Inflammatory macrophage (primary cell): ENCODE measurements around the gene SORBS2.

Experiments used
- DNase-seq, 2 donors: peaks; one replicate each; pipeline ENCODE4 v3.0.0-alpha.2; 2020 to 2022

The SORBS2 gene

DNA sequence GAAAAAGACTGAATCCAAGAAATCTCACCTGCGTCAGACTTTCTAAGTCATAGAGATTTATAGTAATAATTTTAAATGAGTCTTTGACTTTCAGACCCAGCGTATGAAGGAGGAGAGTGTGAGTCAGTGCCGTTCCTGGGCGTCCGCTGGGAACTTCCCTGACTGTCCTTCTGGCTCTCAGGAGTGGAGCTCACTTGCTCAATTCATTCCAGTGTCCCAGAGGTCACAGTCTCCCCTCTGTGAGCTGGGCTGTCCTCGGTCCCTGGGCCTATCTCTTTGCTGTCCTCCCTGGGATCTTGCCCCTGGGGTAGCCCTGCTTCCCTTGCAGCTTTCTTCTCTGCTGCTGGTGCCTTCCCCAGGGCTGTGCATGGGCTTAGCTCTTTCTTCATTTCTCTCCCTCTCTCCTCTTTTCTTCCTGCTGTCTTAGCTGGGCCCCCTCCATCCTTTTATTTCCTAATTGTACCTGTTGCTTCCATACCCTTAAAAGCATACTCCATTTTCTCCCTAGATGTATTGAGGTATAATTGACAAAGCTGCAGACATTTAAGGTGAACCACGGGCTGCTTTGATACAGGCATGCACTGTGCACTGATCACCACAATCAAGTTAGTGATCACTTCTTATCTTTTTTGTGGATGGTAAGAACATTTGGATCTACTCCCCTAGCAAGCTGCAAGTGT, 11.6 kb downstream of the SORBS2 start:
- no peak for DNase-seq

DNA sequence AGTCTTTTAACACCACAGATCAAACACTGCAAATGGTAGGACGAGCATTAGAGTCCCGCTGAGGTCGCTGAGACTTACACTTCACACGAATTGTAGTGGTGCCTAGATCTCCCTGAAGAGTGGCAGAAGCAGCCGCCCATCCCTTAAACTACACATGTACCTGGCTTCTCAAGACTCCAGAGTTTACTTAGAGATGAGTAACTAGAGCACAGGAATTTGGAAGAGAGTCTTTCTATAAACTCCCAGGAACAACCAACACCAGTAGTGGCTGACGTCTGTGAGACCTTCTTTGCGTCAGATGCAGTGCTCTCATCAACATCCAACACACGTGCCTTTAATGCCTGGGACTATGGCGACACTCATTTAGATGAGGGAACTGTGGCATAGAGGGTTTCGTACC, 12.6 kb downstream of the SORBS2 start:
- DNase-seq, result no peak

DNA sequence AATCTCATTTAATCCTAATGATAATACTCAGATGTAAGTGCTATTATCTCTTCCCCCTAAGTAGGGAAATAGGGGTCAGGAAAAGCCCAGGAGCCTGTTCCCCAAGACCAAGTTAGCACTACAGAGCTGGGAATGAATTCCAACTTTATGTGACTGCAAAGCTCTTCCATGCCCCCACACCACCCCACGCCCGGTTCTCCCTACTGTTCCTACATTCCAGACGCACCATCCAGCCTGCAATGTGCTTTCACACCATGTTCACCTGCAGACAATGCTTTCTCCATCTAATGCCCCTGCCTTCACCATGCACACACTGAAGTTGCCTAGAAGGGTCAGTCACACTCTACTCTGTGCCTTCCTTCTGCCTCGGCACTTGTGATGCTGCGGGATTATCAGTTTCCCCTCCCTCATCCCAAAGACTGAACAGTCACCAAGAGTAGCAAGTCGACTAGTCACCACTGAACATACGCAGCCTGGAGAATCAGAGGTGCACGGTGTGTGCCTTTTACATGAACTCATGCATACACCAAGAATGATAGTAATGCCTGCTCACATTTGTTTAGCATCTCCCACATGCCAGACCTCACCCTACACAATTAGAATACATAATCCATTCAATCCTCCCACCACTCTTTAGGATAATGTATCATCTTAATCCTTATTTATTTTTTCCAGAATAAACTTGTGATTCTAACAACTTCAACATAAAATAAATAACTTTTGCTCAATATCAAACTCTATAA, 14.2 kb downstream of the SORBS2 start:
- no peak for DNase-seq

DNA sequence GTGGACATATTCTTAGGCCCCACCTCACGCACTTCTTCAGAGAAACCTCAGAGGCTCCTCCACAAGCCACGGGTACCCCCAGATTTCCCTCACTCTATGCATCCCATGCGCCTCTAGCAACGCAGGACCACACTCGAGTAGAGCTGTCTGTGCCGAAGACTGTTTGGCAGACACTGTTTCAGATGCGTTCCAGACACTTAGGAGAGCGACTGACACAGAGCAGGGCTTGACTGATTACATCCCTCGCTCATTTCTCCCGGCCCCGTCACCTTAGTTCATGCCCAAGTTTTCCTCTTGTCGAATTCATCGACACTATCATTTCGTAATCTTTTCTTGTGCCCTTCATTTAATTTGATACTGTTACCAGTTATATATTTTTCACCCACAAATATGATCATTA, 15.0 kb downstream of the SORBS2 start:
- DNase-seq, result no peak

DNA sequence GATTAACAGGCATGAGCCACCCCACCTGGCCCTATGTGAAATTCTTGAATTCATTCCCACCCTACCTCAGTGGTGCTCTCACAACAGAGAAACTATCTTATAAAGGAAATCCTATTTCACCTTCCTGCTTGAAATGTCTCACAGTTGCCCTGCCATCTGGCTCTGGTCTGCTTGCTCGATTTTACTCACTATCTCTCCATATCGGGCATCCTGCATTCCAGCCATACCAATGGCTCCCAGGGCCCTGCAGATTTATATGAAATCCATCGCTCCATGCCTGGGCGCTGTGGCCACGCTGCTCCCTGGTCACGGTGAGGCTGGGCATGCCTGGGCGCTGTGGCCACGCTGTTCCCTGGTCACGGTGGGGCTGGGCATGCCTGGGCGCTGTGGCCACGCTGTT, 15.8 kb downstream of the SORBS2 start:
- DNase-seq, result no peak

DNA sequence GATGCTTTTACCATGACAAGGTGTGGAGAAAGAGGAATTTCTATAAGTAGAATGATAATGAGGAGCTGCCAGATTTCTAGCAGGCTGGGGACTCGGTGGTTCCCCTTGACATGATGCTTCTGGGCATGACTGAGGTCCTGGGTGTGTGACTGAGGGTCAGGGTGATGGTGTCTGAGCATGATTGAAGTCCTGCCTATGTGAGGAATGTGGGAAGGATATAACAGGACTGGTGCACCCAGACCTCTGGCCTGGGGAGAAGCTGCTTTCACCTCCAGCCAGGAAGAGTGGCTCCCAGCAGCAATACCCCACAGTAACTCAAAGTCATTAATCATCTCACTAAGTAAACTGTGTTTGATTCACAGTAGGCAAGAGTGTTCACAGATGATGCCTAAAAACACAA, 17.4 kb downstream of the SORBS2 start:
- no peak for DNase-seq

DNA sequence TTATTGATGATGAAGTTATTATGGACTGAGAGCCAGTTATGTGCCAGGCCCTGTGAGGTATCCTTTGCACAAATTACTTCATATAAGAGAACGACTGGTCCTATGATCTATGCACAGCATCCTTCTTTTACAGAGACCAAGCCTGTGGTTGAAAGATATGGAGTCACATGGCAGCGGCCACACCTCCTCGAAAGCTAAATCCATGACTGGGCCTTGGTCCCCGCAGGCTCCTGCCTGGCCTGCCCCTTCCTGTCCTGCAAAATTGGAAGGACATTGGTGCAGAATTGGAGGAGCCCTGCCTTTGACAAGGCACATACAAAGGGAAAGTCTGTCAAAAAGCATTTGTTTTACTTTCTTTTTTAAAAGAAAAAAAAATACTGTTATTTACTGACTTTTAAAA, 18.3 kb downstream of the SORBS2 start:
- no peak for DNase-seq

DNA sequence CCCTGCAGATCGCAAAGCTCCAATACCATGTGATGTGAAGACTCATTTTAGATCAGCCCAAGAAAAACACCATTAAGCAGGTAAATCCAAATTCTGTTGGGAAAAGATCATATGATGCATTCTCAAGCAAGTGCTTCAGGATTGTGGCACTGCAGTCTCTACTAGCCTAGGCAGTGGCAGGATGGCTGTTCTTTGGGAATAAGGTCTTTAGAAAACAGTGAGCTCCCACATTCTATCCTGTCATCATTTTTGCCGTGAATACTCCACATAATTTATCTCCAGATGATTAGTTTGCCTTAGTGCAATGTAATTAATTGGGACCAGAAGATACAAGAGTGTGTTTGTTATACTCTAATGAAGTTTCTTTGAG, 18.9 kb downstream of the SORBS2 start:
- DNase-seq, result no peak

DNA sequence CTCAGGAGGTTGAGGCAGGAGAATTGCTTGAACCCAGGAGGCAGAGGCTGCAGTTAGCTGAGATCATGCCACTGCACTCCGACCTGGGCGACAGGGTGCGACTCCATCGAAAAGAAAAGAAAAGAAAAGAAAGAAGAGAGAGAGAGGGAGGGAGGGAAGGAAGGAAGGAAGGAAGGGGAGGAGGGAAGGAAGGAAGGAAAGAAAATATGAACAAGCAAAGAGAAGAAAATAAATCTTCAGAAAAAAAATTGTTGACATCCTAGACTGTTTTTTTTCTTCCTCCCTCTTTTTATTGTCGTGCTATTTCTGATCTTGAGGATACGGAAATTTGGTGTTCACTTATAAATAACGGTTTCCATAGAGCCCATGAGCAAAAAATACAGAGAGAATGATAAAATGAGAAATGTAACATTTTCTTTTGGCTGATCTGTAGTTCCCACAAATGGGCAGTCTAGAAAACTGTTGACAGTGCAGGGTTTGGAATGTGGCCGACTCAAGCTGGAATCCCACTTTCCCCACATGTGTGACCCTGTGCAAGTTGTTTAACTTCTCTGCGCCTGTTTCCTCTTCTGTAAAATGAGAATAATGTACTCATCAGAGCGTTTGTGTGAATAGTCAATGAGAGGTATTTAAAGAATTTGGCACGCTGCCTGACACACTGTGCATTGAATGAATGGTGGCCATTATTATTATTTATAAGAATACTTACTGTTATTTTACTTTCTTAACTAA, 19.4 kb downstream of the SORBS2 start:
- DNase-seq, result no peak

DNA sequence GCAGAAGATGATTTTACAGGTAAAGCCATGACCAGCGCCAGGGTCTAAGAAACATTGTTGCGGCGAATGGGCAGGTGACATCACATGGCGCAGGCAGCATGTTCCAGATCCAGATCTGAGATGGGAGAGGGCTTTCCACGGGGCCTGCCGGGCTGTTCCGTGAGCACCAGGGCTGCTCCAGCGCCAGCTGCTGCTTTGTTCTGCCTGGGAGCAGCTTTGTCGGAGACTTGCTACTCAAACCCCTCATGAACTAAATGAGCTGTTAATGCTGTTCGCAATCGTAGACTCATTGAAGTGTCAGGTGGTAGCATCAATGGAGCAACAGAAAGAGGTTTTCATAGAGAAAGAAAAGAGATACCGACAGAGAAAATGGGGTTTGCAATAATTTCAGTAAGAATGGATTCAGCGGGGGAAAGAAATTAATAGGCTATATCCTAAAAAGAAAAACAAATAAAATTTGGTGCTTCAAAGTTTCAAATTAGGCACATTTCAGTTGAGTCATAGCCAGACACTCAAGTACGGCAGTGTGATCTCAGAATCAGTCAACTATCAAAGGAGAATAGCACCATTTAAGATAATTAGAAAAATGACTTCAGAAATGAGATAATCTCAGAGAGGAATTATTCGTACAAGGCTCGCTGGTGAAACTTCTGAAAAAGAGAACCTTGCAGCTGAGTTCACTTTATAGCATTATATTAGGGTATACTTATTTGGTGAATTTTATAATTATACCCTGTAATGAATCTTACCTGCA, 23.9 kb downstream of the SORBS2 start:
- no peak for DNase-seq

DNA sequence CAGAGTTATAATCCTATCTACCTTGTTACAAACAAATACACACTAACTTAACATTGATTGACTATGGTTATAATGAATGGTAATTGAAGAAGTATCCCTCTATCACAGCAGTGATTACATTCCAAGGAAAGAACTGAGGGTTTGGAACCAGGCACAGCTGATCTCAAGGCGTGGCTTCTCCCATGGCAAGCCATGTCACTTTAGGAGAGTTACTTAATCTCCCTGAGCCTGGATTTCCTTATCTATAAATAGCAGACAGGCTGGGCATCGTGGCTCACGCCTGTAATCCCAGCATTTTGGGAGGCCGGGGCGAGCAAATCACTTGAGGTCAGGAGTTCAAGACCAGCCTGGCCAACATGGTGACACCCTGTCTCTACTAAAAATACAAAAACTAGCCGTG, 25.6 kb downstream of the SORBS2 start:
- no peak for DNase-seq

DNA sequence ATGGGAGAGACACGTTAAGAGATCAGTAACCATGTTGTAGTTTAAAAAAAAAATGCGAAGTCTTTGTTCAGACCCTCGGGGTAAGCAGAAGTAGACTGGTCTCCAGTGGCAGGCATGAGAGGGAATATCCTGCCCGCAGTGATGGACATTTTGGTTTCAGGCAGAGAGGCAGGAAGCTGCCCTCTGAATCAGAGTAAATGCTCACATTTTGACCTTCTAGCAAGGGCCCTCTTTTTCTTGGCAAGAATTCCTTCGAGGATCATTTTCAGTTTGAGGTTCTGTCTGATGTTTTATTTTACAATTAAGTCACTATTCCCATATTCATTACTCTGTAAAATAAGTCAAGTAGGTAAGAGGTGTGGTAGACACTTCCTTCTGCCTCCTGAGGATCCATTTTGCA, 28.4 kb downstream of the SORBS2 start:
- DNase-seq, result no peak

DNA sequence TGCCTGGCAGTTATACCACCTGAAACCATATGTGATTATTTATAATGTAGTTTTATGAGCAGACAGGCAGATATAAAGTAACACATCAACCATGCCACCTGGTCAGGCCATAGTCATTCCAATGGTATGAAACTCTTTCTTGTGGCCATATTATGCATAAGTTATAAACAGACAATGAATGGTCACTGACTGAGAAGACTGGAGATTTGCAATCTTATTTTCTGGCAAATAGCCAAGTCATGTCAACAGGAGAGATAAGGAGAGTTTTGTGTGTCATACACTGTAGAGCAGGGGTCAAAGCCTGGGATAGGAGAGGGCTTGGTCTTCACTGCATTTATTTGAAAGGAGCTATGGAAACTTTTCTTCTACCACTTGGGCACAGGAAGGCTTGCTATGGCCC, 29.5 kb downstream of the SORBS2 start:
- no peak for DNase-seq

DNA sequence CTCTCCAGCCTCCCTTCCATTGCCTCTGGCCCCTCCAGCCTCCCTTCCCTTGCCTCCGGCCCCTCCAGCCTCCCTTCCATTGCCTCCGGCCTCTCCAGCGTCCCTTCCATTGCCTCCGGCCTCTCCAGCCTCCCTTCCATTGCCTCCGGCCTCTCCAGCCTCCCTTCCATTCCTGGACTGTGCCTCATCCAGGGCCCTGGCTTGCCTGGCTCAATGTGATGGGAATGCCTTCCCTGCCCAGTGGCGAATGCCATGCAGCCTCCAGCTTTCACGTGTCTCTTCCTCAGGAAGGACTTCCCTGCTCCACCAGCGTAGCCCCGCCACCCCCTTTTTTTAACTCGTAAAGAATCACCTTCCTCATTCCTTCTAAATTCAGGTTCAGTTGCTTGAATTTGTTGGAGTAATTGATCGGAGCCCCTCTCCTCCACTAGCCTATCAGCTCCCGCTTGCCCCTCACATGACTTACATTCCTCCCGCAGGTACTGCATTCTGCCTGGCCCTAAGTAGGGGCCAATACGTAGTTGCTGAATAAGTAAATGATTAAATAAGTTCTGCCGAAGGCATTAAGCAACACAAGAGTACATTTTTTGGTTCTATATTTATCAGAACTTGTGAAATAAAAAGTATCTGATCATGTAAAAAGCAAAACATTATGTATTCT, 30.3 kb downstream of the SORBS2 start:
- DNase-seq, result no peak

DNA sequence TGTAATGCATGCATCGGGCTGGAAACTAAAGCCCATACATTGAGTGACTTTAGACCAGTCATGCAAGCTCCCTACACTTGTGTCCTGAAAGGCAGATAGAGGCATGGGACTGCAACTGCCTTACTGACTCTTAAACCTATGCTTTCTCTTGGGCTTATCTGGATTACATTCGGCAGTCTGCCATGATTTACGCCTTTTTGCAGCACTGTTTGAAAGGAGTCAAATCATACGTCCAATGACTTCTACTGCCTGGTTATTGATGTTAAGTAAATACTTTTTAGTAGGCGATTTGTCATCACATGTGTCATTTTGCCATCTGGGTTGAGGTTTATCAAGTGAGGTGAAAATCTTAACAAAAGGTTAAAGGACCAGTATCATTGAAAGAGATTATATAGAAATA, 31.5 kb downstream of the SORBS2 start:
- DNase-seq, result no peak

DNA sequence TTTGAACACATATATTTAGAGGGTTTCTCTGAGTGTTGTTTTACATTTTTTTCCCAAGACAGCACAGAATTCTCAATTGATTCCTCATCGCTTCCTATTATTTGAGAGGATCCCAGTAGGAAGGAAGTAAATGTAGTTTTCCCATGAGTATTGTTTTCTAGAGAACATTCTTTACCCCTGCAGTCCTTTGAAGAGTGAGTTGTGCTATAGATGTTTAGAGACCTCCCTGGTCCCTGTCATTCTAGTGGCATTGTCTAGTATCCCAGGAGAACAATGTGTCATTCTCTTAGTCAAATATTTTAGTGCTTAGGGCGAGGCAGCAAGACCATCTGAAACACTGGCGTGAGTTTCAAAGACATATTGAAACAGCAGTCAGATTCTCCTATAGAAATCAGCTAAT, 32.5 kb downstream of the SORBS2 start:
- no peak for DNase-seq

DNA sequence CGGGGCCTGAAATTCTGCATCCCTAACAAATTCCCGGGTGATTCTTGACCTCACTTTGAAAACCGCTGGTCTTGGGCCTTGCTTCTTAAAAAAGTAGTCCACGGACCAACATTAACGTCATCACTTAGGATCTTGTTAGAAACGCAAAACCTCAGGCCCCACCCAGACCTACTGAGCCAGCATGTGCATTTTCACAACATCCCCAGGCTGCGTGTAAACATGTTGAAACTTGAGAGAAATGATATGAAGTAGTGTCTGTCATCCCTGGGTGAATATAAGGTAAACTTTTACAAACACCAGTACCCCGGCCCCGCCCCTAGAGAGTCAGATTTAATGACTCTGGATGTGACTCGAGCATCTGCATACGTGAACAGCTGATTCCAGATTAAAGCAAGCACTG, 33.7 kb downstream of the SORBS2 start:
- DNase-seq, result no peak

DNA sequence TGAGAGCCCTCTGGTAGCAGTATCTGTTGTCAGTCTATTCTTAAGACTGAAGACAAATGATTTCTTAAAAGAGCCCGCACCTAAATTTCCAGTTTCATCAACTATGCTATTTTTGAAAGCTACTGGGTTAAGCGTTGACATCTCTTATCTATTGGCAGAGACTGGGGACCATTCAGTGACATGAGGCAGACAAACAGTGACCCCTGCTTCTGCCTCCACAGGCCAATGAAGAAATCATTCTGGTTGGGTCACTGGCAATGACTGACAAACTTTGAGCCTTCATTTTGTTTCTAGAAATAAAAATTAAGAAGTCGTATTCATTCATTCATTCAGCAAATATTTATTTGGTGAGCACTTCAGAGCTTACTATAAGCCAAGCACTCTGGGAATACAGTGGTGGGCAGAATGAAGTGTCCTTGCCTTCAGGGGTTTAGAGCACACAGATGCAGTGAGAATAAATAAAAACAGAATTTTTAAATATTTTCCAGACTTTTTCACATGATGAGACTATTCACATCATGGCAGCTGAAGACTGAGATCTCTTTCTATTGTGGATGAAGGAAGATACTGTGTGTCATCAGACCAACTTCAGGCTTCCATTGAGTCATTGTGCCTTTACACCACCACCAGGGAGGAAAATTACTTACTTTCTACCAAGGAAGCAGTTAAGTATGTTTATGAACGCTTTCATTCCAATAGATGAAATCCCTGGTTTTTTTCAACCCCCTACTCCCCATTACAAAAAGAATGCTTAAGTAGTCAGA, 36.0 kb downstream of the SORBS2 start:
- DNase-seq, result no peak

DNA sequence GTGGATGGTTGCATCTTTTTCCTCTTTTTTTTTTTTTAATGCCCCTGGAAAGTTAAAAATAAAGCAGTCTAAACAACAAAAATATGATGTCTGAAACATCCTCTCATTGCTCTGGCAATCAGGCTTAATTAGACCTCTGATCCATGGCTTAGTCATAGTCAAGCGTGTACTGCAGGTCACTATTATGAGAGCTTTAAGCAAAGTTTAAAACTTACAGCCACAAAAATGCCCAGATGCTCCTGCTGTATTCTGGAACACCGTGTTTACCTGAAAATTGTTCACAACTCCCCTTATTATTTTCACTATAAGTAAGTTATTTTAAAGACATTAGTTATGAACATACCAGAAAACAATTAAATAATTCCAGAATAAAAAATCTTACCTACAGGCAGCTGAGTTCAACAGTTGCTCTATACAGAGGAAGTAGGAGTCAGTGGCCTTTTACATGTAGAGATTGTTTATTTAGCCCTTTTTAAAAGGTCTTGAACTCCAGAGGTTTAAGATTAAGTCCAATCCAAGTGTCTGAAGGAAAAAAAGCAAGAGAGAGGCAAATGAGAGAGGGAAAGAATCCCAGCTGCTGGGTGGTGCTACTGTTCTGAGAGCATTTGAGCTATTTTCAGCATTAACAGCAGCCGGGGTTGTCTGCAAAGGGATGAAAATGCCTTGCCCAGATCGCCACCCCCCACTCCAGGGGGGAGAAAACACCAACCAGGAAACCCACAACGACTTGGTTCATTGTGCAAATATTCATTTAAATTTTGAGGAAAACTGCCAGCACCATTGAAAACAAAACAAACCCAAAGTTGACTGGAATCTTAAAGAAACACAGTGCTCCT, 36.9 kb downstream of the SORBS2 start:
- no peak for DNase-seq

DNA sequence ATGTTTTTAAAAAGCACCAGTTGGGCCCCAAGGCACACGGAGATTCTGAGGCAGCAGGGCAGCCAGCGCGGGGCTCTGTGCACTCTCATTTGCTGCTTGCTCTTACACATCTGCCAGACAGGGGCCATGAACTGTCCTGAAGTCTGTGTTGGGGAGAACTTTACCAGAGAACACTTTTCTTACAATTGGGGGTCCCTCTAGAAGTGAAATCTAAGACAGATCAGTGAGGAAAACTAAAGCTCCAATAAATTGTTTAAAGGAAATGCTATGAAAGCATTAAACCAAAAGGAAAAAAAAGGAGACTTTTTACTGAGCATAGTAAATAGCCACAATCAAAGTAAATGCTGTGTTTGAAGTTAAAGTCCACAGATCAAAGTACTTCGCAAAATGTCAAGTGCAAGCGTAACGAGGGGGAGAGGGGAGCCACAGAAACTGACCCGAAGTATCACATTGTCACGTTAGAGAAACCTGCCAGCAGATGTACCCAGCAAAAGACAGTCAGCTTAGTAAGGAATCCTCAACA, 37.8 kb downstream of the SORBS2 start:
- DNase-seq, result no peak

DNA sequence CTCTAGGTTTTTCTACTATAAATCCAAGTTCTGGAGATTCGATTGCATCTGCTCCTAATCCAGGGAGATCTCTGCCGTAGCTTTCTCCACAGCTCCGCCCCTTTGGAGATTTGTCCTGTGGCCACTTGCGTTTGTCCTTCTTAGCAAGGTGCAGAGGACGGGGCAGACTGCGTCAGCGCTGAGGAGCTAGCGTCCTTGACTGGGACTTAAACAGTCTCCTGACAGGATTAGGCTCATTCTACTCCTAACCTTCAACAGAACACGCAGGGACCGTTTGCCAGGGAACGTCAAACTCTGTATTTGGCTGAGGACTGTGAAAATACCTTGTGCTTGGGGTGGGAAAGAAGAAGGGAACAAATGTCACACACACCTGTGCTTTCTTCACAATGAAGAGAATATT, 38.6 kb downstream of the SORBS2 start:
- no peak for DNase-seq
